ENCODE data around the gene ENG.

ENG gene

DNA sequence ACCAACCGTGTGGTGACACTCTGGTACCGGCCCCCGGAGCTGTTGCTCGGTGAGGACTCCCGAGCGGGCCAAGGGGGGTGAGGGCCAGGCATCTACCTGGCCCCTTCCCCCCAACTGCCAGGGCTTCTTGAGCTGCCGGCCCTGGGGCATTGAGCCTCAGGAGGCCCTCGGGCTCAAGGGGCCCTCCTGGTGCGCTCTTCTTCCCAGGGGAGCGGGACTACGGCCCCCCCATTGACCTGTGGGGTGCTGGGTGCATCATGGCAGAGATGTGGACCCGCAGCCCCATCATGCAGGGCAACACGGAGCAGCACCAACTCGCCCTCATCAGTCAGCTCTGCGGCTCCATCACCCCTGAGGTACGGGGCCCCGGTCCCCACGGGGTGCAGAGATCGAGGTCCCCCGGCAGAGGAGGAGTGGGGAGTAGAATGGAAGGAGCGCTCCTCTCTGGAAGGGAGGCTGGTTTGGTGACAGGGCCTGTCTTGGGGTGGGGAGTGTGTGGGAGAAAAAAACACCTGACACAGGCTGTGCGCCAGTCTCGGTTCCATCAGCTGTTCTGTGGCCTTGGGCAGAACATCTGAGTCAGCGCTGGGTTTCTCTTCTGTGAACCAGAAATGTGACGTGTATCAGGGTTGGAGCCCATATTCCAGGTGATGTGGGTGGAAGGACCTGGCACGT lies 66.0 kb downstream of the ENG start:
- no peak for DNase-seq (ENCODE audit: extremely low read depth, insufficient read length)
- Histone ChIP-seq H3K4me3 (replicated peaks; ENCODE audit: low read depth, low read length) (no peak overlapping the region), H3K36me3 (ENCODE audit: control insufficient read depth, insufficient read depth, low read length) (peaks cover 35% of the 10 kb centered on the region), H3K27me3 (replicated peaks; ENCODE audit: control insufficient read depth, insufficient read depth, low read length) (no peaks in the 10 kb centered on the region)
- TF ChIP-seq, protein P1, sequence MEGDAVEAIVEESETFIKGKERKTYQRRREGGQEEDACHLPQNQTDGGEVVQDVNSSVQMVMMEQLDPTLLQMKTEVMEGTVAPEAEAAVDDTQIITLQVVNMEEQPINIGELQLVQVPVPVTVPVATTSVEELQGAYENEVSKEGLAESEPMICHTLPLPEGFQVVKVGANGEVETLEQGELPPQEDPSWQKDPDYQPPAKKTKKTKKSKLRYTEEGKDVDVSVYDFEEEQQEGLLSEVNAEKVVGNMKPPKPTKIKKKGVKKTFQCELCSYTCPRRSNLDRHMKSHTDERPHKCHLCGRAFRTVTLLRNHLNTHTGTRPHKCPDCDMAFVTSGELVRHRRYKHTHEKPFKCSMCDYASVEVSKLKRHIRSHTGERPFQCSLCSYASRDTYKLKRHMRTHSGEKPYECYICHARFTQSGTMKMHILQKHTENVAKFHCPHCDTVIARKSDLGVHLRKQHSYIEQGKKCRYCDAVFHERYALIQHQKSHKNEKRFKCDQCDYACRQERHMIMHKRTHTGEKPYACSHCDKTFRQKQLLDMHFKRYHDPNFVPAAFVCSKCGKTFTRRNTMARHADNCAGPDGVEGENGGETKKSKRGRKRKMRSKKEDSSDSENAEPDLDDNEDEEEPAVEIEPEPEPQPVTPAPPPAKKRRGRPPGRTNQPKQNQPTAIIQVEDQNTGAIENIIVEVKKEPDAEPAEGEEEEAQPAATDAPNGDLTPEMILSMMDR (IDR thresholded peaks at IDR 0.05; ENCODE audit: insufficient read depth, low read length, poor library complexity, severe bottlenecking) = no peak

- no peak for DNase-seq (ENCODE audit: extremely low read depth, insufficient read length)
- TF ChIP-seq, protein P1 (IDR thresholded peaks at IDR 0.05; ENCODE audit: insufficient read depth, low read length, poor library complexity, severe bottlenecking) = peak; percentile 33
- peak overlapping the region; percentile 89 for H3K4me3 ChIP-seq (replicated peaks; ENCODE audit: low read depth, low read length)
- H3K27me3 ChIP-seq (replicated peaks; ENCODE audit: control insufficient read depth, insufficient read depth, low read length) = no peaks in the 10 kb centered on the region
- H3K36me3 ChIP-seq (ENCODE audit: control insufficient read depth, insufficient read depth, low read length) = peaks cover 34% of the 10 kb centered on the region
Measured at GRCh38 chr9:127786773-127787104, 67.7 kb downstream of the ENG start.

- no peaks in the 10 kb centered on the region for H3K27me3 ChIP-seq (replicated peaks; ENCODE audit: control insufficient read depth, insufficient read depth, low read length)
- DNase-seq (ENCODE audit: extremely low read depth, insufficient read length) = peak; percentile 93
- H3K4me3 ChIP-seq (replicated peaks; ENCODE audit: low read depth, low read length) = peak within 1 kb of the TSS; percentile 89
- peaks cover 33% of the 10 kb centered on the region for H3K36me3 ChIP-seq (ENCODE audit: control insufficient read depth, insufficient read depth, low read length)
- TF ChIP-seq, protein P1 (IDR thresholded peaks at IDR 0.05; ENCODE audit: insufficient read depth, low read length, poor library complexity, severe bottlenecking) = no peak
Measured at GRCh38 chr9:127785933-127786772, 68.3 kb downstream of the ENG start, which contains the start of gene CDK9. Gene CDK9 (plus strand): TSS chr9:127786034. CDS start chr9:127786149, 115 bp downstream.

DNA sequence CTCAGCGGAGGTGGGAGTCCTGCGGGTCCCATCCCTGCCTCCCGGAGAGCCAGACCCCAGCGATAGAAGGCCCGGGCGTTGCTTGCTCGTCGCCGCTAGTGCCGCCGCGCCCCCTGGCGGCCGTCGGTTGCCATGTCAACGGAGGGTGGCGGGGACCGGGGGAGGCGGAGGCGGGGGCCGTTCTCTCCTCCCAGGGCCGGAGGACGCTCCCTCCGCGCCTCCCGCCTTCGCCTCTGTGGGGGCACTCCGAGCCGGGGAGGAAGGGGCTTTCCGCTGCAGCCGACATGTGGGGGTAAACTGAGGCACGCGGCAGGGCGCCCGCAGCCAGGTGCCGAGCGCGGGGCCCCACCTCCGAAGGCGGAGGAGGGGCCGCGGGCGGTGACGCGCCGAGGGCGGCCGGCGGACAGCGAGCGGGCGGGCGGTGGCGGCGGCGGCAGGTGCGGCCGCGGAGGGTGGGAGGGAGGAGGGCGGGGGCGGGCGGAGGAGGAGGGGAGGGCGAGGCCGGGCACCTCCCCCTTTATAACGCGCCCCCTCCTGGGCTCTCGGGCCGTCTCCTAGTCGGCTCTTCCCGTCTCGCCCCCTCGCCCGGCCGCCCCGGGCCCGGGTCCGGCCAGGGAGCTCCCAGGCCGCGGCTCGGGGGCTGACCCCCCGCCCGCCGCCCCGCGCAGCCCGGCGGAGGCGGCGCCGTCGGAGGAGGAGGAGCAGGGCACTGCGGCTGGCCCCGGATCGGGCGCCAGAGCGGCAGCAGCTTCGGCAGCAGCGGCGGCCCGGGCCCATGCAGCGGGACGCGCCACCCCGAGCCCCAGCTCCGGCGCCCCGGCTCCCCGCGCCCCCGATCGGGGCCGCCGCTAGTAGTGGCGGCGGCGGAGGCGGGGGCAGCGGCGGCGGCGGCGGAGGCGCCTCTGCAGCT lies 69.2 kb downstream of the ENG start:
- H3K4me3 ChIP-seq (replicated peaks; ENCODE audit: low read depth, low read length) = peak overlapping the region; percentile 72

More for the DNA sequence above, 69.2 kb downstream of the ENG start:
- TF ChIP-seq, protein P1 (IDR thresholded peaks at IDR 0.05; ENCODE audit: insufficient read depth, low read length, poor library complexity, severe bottlenecking) = peak; percentile 85
- Histone ChIP-seq H3K36me3 (ENCODE audit: control insufficient read depth, insufficient read depth, low read length) (peaks cover 31% of the 10 kb centered on the region), H3K27me3 (replicated peaks; ENCODE audit: control insufficient read depth, insufficient read depth, low read length) (no peaks in the 10 kb centered on the region)
- DNase-seq (ENCODE audit: extremely low read depth, insufficient read length) = peak; percentile 91

Measured in GM06990 (cell line).